Measurements from ENCODE around the gene GATAD1. TPM values are rescaled to one million over a fixed set of nuclear protein-coding genes. Genes with fewer than 3 reads are reported as not detected.
"Not testable (repeated sequence)": the region's sequence is repeated elsewhere in the genome, so short reads cannot be mapped to it uniquely, and the experiment has no call there.

GATAD1 gene
- total RNA-seq = 10 to 100 TPM; 38.7 to 43.2 TPM
- 10 to 100 TPM; 27.6 to 39.8 TPM for polyA plus RNA-seq (ENCODE audit: insufficient read length in 2 of 2)
- long read RNA-seq, donor 1, partial matches to known transcripts = 0 of 9 reads
- long read RNA-seq, donor 1, other reads (novel, unspliced or antisense) = 0 of 9 reads
- long read RNA-seq, donor 2, partial matches to known transcripts = 0 of 3 reads
- long read RNA-seq, donor 2, other reads (novel, unspliced or antisense) = 0 of 3 reads
- long read RNA-seq, donor 3, transcript GATAD1-201 (5 exons, 3,962 nt) = major isoform, 6 of 8 reads
- long read RNA-seq, donor 3, partial matches to known transcripts = 0 of 8 reads
- long read RNA-seq, donor 3, other reads (novel, unspliced or antisense) = 0 of 8 reads
- long read RNA-seq, donor 4, transcript GATAD1-203 (3 exons, 2,017 nt) = minor isoform, 7 of 23 reads
- long read RNA-seq, donor 4, transcript GATAD1-201 (5 exons, 3,962 nt) = major isoform, 9 of 23 reads
- long read RNA-seq, donor 4, partial matches to known transcripts = 0 of 23 reads
- long read RNA-seq, donor 4, other reads (novel, unspliced or antisense) = 0 of 23 reads

- peaks cover 10% of the 10 kb centered on the region for H3K36me3 ChIP-seq (ENCODE audit: control insufficient read depth, insufficient read depth, low read length)
- peak within 1 kb of the TSS; percentile 68 for H3K4me3 ChIP-seq (ENCODE audit: low read depth, low read length)
- peaks cover 4% of the 10 kb centered on the region for H3K4me1 ChIP-seq (ENCODE audit: control insufficient read depth, insufficient read depth, low read length)
- H3K27me3 ChIP-seq (ENCODE audit: control insufficient read depth, insufficient read depth, low read length) = no peaks in the 10 kb centered on the region
- H3K27ac ChIP-seq (ENCODE audit: low read depth, low read length) = peak within 1 kb of the TSS; percentile 76
- no peaks in the 10 kb centered on the region for H3K9me3 ChIP-seq (ENCODE audit: control insufficient read depth, insufficient read depth, low read length)
- under 1% methylated on average over 87 of the region's 87 CpGs for WGBS (ENCODE audit: insufficient coverage)
- DNase-seq (ENCODE audit: low read depth in 4 of 6, low spot score in 6 of 6) = peak in 5 of 6 donors; percentile 71 to 98 (median 89)
These were observed at the start of gene GATAD1 for GRCh38 chr7:92447345-92448204. GATAD1 (plus strand) TSS chr7:92447482; CDS start chr7:92447730, 248 bp downstream.

GRCh38 chr7:92397542-92397941, 49.7 kb upstream of the GATAD1 start:
- DNase-seq (ENCODE audit: low read depth in 4 of 6, low spot score in 6 of 6) = no peak
- peaks cover 10% of the 10 kb centered on the region for H3K36me3 ChIP-seq (ENCODE audit: control insufficient read depth, insufficient read depth, low read length)
- no peak overlapping the region for H3K27ac ChIP-seq (ENCODE audit: low read depth, low read length)
- no peak overlapping the region for H3K4me3 ChIP-seq (ENCODE audit: low read depth, low read length)
- H3K4me1 ChIP-seq (ENCODE audit: control insufficient read depth, insufficient read depth, low read length) = no peaks in the 10 kb centered on the region
- 93% methylated on average over 5 of the region's 6 CpGs for WGBS (ENCODE audit: insufficient coverage)
- H3K27me3 ChIP-seq (ENCODE audit: control insufficient read depth, insufficient read depth, low read length) = no peaks in the 10 kb centered on the region
- no peaks in the 10 kb centered on the region for H3K9me3 ChIP-seq (ENCODE audit: control insufficient read depth, insufficient read depth, low read length)

- Histone ChIP-seq H3K27ac (ENCODE audit: low read depth, low read length) (no peak overlapping the region), H3K9me3 (ENCODE audit: control insufficient read depth, insufficient read depth, low read length) (no peaks in the 10 kb centered on the region), H3K4me3 (ENCODE audit: low read depth, low read length) (no peak overlapping the region), H3K27me3 (ENCODE audit: control insufficient read depth, insufficient read depth, low read length) (no peaks in the 10 kb centered on the region), H3K36me3 (ENCODE audit: control insufficient read depth, insufficient read depth, low read length) (peaks cover 10% of the 10 kb centered on the region), H3K4me1 (ENCODE audit: control insufficient read depth, insufficient read depth, low read length) (no peaks in the 10 kb centered on the region)
- no CpG with 5 or more reads among the region's 2 CpGs for WGBS (ENCODE audit: insufficient coverage)
- DNase-seq (ENCODE audit: low read depth in 4 of 6, low spot score in 6 of 6) = no peak
These were observed 47.3 kb upstream of the GATAD1 start for GRCh38 chr7:92400013-92400412.

GRCh38 chr7:92402920-92403759, 44.1 kb upstream of the GATAD1 start:
- no peaks in the 10 kb centered on the region for H3K27me3 ChIP-seq (ENCODE audit: control insufficient read depth, insufficient read depth, low read length)
- no peaks in the 10 kb centered on the region for H3K9me3 ChIP-seq (ENCODE audit: control insufficient read depth, insufficient read depth, low read length)
- H3K4me3 ChIP-seq (ENCODE audit: low read depth, low read length) = no peak overlapping the region
- H3K4me1 ChIP-seq (ENCODE audit: control insufficient read depth, insufficient read depth, low read length) = no peaks in the 10 kb centered on the region
- no peak overlapping the region for H3K27ac ChIP-seq (ENCODE audit: low read depth, low read length)
- 67% methylated on average over 3 of the region's 4 CpGs for WGBS (ENCODE audit: insufficient coverage)
- peaks cover 6% of the 10 kb centered on the region for H3K36me3 ChIP-seq (ENCODE audit: control insufficient read depth, insufficient read depth, low read length)
- DNase-seq (ENCODE audit: low read depth in 4 of 6, low spot score in 6 of 6) = no peak

GRCh38 chr7:92403760-92404074, 43.6 kb upstream of the GATAD1 start:
- 98% methylated on average over 6 of the region's 6 CpGs for WGBS (ENCODE audit: insufficient coverage)
- no peak for DNase-seq (ENCODE audit: low read depth in 4 of 6, low spot score in 6 of 6)
- Histone ChIP-seq H3K36me3 (ENCODE audit: control insufficient read depth, insufficient read depth, low read length) (peaks cover under 1% of the 10 kb centered on the region), H3K4me1 (ENCODE audit: control insufficient read depth, insufficient read depth, low read length) (no peaks in the 10 kb centered on the region), H3K4me3 (ENCODE audit: low read depth, low read length) (no peak overlapping the region), H3K9me3 (ENCODE audit: control insufficient read depth, insufficient read depth, low read length) (no peaks in the 10 kb centered on the region), H3K27ac (ENCODE audit: low read depth, low read length) (no peak overlapping the region), H3K27me3 (ENCODE audit: control insufficient read depth, insufficient read depth, low read length) (no peaks in the 10 kb centered on the region)

GRCh38 chr7:92404170-92404614, 43.1 kb upstream of the GATAD1 start:
- no peak for DNase-seq (ENCODE audit: low read depth in 4 of 6, low spot score in 6 of 6)
- Histone ChIP-seq H3K27ac (ENCODE audit: low read depth, low read length) (no peak overlapping the region), H3K36me3 (ENCODE audit: control insufficient read depth, insufficient read depth, low read length) (no peaks in the 10 kb centered on the region), H3K27me3 (ENCODE audit: control insufficient read depth, insufficient read depth, low read length) (no peaks in the 10 kb centered on the region), H3K4me3 (ENCODE audit: low read depth, low read length) (no peak overlapping the region), H3K4me1 (ENCODE audit: control insufficient read depth, insufficient read depth, low read length) (no peaks in the 10 kb centered on the region), H3K9me3 (ENCODE audit: control insufficient read depth, insufficient read depth, low read length) (no peaks in the 10 kb centered on the region)
- 79% methylated on average over 5 of the region's 6 CpGs for WGBS (ENCODE audit: insufficient coverage)

GRCh38 chr7:92409357-92409756, 37.9 kb upstream of the GATAD1 start:
- peaks cover 4% of the 10 kb centered on the region for H3K27me3 ChIP-seq (ENCODE audit: control insufficient read depth, insufficient read depth, low read length)
- H3K27ac ChIP-seq (ENCODE audit: low read depth, low read length) = no peak overlapping the region
- H3K9me3 ChIP-seq (ENCODE audit: control insufficient read depth, insufficient read depth, low read length) = no peaks in the 10 kb centered on the region
- H3K4me3 ChIP-seq (ENCODE audit: low read depth, low read length) = no peak overlapping the region
- H3K36me3 ChIP-seq (ENCODE audit: control insufficient read depth, insufficient read depth, low read length) = no peaks in the 10 kb centered on the region
- WGBS (ENCODE audit: insufficient coverage) = 89% methylated on average over 1 of the region's 1 CpG
- H3K4me1 ChIP-seq (ENCODE audit: control insufficient read depth, insufficient read depth, low read length) = no peaks in the 10 kb centered on the region
- DNase-seq (ENCODE audit: low read depth in 4 of 6, low spot score in 6 of 6) = no peak

GRCh38 chr7:92410162-92410561, 37.1 kb upstream of the GATAD1 start:
- no CpG with 5 or more reads among the region's 6 CpGs for WGBS (ENCODE audit: insufficient coverage)

GRCh38 chr7:92412745-92413144, 34.5 kb upstream of the GATAD1 start:
- H3K9me3 ChIP-seq (ENCODE audit: control insufficient read depth, insufficient read depth, low read length) = no peaks in the 10 kb centered on the region
- no peak overlapping the region for H3K27ac ChIP-seq (ENCODE audit: low read depth, low read length)
- no peak overlapping the region for H3K4me3 ChIP-seq (ENCODE audit: low read depth, low read length)
- H3K4me1 ChIP-seq (ENCODE audit: control insufficient read depth, insufficient read depth, low read length) = no peaks in the 10 kb centered on the region
- H3K36me3 ChIP-seq (ENCODE audit: control insufficient read depth, insufficient read depth, low read length) = no peaks in the 10 kb centered on the region
- no peak for DNase-seq (ENCODE audit: low read depth in 4 of 6, low spot score in 6 of 6)
- 100% methylated on average over 1 of the region's 11 CpGs for WGBS (ENCODE audit: insufficient coverage)
- peaks cover 4% of the 10 kb centered on the region for H3K27me3 ChIP-seq (ENCODE audit: control insufficient read depth, insufficient read depth, low read length)

More at GRCh38 chr7:92410162-92410561, 37.1 kb upstream of the GATAD1 start:
- not testable (repeated sequence) for H3K27ac ChIP-seq (ENCODE audit: low read depth, low read length); H3K9me3 ChIP-seq (ENCODE audit: control insufficient read depth, insufficient read depth, low read length); H3K4me3 ChIP-seq (ENCODE audit: low read depth, low read length); DNase-seq (ENCODE audit: low read depth in 4 of 6, low spot score in 6 of 6); H3K36me3 ChIP-seq (ENCODE audit: control insufficient read depth, insufficient read depth, low read length); H3K27me3 ChIP-seq (ENCODE audit: control insufficient read depth, insufficient read depth, low read length); H3K4me1 ChIP-seq (ENCODE audit: control insufficient read depth, insufficient read depth, low read length)

Measured in spinal cord (tissue), 10 donors.